HG02763 (cell line): Measurements from ENCODE around the gene PITPNM3.

Experiments
- ATAC-seq: cut with Tn5 transposase; IDR thresholded peaks from one replicate; pipeline ENCODE4 v1.9.1; 2021; ENCODE audit warnings: mild to moderate bottlenecking, moderate library complexity; ENCODE audit not compliant: unreplicated experiment

Gene PITPNM3

DNA sequence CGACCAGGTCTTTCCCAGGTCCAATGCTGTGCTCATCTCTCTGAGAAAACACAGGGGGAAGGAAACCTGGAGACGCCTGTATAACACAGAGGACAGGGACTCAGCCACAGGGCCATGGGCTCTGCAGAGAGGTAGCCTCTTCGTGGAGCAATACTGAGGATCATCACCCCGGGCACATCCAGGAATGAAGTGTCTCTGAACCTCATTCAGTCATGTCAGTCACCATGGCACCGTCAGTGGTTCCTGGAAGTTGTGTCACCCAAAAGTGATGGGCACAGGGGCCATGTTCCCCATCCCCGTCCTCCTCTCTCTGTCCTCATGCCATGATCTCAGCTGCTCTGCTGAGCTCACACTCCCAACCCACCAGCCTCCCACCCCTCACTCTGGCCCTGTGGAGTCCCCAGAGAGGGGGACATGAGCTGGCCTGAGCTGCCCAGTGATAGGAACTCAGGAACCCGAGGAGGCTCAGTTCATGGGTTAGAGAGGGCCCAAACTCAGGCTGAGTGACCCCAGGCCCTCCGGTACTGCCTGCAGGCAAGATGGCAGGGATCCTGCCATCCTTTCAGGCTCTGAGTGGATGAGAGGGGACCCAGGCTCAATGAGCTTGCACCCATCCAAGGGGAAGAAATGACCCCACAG lies 53.4 kb downstream of the PITPNM3 start:
- ATAC-seq = no peak

GRCh38 chr17:6502142-6502541 lies 54.2 kb downstream of the PITPNM3 start:
- ATAC-seq = no peak

- ATAC-seq = no peak
Observed at GRCh38 chr17:6501359-6501758, 55.0 kb downstream of the PITPNM3 start.

DNA sequence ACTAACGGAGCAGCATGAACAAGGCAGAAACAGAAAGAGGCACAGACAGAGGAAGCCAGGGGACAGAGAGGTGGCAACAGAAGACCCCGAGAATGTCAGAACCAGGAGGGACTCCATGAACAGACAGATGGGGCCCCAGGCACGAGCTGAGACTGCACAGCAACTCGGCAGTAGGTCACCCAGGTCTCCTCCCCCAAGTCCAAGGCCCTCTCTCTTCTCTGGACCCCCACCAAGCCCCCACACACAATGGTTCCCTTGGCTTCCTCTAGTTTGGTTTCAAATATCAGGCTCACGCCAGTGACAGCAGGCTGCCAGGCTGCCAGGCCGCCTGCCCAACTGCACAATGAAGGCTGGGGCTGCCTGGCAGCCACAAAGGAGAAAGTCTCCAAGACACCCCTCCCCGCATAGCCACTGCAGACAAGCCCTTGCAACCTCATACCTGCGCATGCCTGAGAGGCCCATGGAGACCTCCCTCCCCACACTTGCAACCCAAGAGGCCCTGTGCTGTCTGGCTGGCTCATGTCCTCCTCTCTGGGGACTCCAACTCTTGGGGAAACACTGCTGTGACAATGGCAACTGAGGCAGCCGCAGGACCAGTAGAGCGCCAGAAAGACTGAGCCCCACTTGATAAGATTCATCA lies 57.3 kb downstream of the PITPNM3 start:
- no peak for ATAC-seq

- ATAC-seq = no peak
Observed at GRCh38 chr17:6498356-6498755, 58.0 kb downstream of the PITPNM3 start.

- ATAC-seq = no peak
Observed at GRCh38 chr17:6497496-6498221, 58.7 kb downstream of the PITPNM3 start.

GRCh38 chr17:6496640-6497441 lies 59.5 kb downstream of the PITPNM3 start:
- no peak for ATAC-seq

DNA sequence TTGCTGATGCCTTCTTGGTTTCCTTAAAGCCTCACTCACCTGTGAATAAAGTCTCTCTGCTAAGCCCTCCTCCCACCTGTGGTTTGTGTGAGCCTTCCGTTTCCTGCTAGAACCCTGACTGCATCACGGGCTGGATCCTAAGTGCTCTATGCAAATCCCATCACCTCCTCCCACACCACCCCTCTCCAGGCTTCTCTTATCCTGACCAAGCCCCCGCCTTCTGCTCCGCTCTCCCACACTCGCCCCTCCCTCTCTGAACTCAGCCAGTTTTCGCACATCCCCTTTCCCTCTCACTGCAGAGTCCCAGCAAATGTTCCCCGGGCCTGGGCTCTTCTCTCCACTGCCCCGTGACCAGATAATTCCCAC lies 60.3 kb downstream of the PITPNM3 start:
- ATAC-seq = no peak

DNA sequence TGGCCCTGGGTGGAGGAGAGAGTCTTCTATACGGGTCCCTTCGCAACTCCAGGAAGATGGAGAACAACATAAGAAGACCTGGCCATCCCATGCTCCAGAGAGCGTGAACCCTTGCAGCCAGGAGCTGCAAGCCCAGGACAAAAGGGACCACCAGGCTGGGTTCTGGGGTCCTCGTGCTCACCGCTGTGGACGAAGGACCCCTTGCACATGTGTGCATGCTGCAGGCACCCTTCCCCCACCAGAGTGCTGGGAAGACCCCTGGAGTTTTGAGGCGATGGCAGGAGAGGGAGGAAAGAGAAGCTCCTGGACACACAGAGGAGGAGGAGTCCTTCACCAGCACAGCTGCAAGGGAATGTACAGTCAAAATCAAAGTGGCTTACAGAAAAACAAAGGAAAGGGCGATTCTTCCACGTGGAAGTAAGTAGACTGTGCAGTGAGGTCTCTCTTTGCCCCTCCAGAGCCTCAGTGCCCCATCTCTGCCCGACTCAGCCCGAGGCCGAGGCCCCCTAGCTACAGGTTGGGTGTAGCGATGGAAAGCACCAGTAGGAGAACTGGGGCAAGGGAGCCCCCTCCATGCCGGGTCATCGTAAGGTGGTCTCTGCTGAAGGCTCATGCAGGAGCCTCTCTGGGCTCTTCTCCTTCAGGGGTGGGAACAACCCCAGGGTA lies 60.8 kb downstream of the PITPNM3 start:
- no peak for ATAC-seq

GRCh38 chr17:6494239-6494941 lies 62.0 kb downstream of the PITPNM3 start:
- no peak for ATAC-seq

GRCh38 chr17:6492892-6493674 lies 63.3 kb downstream of the PITPNM3 start:
- ATAC-seq = no peak

- no peak for ATAC-seq
Observed at GRCh38 chr17:6491071-6491700, 65.2 kb downstream of the PITPNM3 start.

DNA sequence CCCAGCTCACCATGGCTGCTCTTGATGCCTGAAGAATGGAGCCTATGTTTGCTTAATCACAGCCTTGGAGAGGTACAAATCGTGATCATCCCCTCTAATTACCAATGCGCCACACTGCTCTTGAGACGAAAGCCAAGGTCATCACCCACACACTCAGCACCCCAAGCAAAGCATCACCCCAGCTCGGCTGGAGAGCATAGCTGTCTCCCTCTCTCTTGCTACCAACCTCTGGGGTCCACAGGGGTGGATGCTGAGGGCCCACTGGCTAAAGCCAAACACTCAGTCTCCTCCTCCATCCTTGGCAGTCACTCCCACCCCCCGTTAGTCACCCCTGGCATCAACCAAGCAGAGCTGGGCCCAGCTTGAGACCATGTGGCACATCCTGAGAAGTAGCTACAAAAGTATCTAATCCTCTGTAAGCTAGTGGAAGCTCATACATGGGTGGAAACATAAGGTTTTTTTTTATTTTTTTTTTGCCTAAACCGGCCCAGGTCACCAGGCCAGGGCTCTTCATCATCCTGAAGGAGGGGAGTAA lies 67.3 kb downstream of the PITPNM3 start:
- ATAC-seq = no peak

- no peak for ATAC-seq
Observed at GRCh38 chr17:6488008-6488539, 68.3 kb downstream of the PITPNM3 start.

- no peak for ATAC-seq
Observed at GRCh38 chr17:6487251-6488007, 68.9 kb downstream of the PITPNM3 start.

GRCh38 chr17:6485646-6486412 lies 70.5 kb downstream of the PITPNM3 start:
- ATAC-seq = no peak

- no peak for ATAC-seq
Observed at GRCh38 chr17:6483507-6483906, 72.8 kb downstream of the PITPNM3 start.
